PC-3 (cell line): ENCODE data around the gene PACRG.

ENCODE experiments used
- EZH2 ChIP-seq: fragments of 300-600 bp; sonication (generic); IDR thresholded peaks from one replicate; pipeline ENCODE4 v1.6.1; 2017; ENCODE audit warnings: antibody characterized with exemption, mild to moderate bottlenecking, low read length; ENCODE audit not compliant: unreplicated experiment
- EZH2phosphoT487 ChIP-seq: fragments of 300-600 bp; sonication (generic); IDR thresholded peaks from 2 replicates; pipeline ENCODE4 v1.6.1; 2018; ENCODE audit warnings: mild to moderate bottlenecking, antibody characterized with exemption, low read length, borderline replicate concordance
- TF ChIP-seq, protein P1 (sequence below): fragments of 300-600 bp; sonication (generic); conservative IDR thresholded peaks from 2 replicates; pipeline ENCODE4 v1.5.1; 2017; ENCODE audit warnings: antibody characterized with exemption, low read depth, mild to moderate bottlenecking, low read length

- TF ChIP-seq, protein P1, sequence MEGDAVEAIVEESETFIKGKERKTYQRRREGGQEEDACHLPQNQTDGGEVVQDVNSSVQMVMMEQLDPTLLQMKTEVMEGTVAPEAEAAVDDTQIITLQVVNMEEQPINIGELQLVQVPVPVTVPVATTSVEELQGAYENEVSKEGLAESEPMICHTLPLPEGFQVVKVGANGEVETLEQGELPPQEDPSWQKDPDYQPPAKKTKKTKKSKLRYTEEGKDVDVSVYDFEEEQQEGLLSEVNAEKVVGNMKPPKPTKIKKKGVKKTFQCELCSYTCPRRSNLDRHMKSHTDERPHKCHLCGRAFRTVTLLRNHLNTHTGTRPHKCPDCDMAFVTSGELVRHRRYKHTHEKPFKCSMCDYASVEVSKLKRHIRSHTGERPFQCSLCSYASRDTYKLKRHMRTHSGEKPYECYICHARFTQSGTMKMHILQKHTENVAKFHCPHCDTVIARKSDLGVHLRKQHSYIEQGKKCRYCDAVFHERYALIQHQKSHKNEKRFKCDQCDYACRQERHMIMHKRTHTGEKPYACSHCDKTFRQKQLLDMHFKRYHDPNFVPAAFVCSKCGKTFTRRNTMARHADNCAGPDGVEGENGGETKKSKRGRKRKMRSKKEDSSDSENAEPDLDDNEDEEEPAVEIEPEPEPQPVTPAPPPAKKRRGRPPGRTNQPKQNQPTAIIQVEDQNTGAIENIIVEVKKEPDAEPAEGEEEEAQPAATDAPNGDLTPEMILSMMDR: no peak
- TF ChIP-seq EZH2phosphoT487: no peak
- TF ChIP-seq EZH2: no peak
These were observed 326.9 kb downstream of the PACRG start for GRCh38 chr6:163054641-163055040.
